HEK293 (cell line): ENCODE data around the gene SMAD7.

ENCODE experiments used
- CTCF ChIA-PET: fragments of 350-600 bp; formaldehyde crosslinking; extraction: SDS; loops from one replicate; lab custom pipeline; 2021; ENCODE audit warnings: antibody characterized with exemption; lab: Yijun Ruan, JAX
- POLR2A ChIA-PET: fragments of 300-600 bp; formaldehyde crosslinking; extraction: SDS; loops from one replicate; lab custom pipeline; 2020; ENCODE audit warnings: antibody characterized with exemption, inconsistent platforms; lab: Yijun Ruan, JAX
- H3K27ac ChIP-seq: fragments of 200-500 bp; sonication (Bioruptor generic); 2 replicates; pipeline ENCODE4 v1.5.1; 2014; ENCODE audit warnings: low read depth, low read length, control low read depth, inconsistent platforms; ENCODE audit errors: extremely low read depth
- H3K36me3 ChIP-seq, 2 experiments: fragments of 200-500 bp in 1 of 2; sonication (Bioruptor generic) in 1 of 2; 1 replicate in 1 of 2; 2 replicates in 1 of 2; pipeline ENCODE4 v1.5.1; 2014 to 2017; ENCODE audit warnings: inconsistent platforms in 2 of 2, low read length in 2 of 2; ENCODE audit not compliant: control insufficient read depth in 2 of 2, insufficient read depth in 1 of 2
- H3K4me1 ChIP-seq: fragments of 200-500 bp; sonication (Bioruptor generic); 2 replicates; pipeline ENCODE4 v1.5.1; 2014; ENCODE audit warnings: mild to moderate bottlenecking, low read length, inconsistent platforms; ENCODE audit not compliant: control insufficient read depth, insufficient read depth
- H3K4me3 ChIP-seq: 2 replicates; pipeline ENCODE4 v1.5.1; 2011; ENCODE audit warnings: low read depth, mild to moderate bottlenecking, control low read depth, low read length, moderate library complexity
- H3K9me3 ChIP-seq: fragments of 200-500 bp; sonication (Bioruptor generic); 2 replicates; pipeline ENCODE4 v1.5.1; 2014; ENCODE audit warnings: low read depth, low read length, inconsistent platforms; ENCODE audit not compliant: control insufficient read depth, insufficient read depth
- BCL11B ChIP-seq: fragments of 450-650 bp; formaldehyde crosslinking; IDR thresholded peaks from 2 replicates; pipeline ENCODE4 v1.5.1; 2016; ENCODE audit warnings: low read depth, missing biosample characterization, missing genetic modification characterization
- GLIS1 ChIP-seq: fragments of 450-650 bp; formaldehyde crosslinking; IDR thresholded peaks from 2 replicates; pipeline ENCODE4 v1.5.1; 2016; ENCODE audit warnings: missing biosample characterization, missing genetic modification characterization
- HOXA7 ChIP-seq: sonication (generic); formaldehyde crosslinking; IDR thresholded peaks from 2 replicates; pipeline ENCODE4 v1.8.1; 2022; ENCODE audit warnings: missing genetic modification reagents, borderline replicate concordance
- HOXC10 ChIP-seq: sonication (generic); formaldehyde crosslinking; IDR thresholded peaks from 2 replicates; pipeline ENCODE4 v1.8.1; 2023; ENCODE audit warnings: mild to moderate bottlenecking, missing genetic modification reagents
- MZF1 ChIP-seq: fragments of 450-650 bp; formaldehyde crosslinking; IDR thresholded peaks from 2 replicates; pipeline ENCODE4 v1.5.1; 2017; ENCODE audit warnings: missing biosample characterization, missing genetic modification characterization, borderline replicate concordance
- RBAK ChIP-seq: fragments of 450-650 bp; formaldehyde crosslinking; IDR thresholded peaks from 2 replicates; pipeline ENCODE4 v1.5.1; 2016; ENCODE audit warnings: missing biosample characterization, missing genetic modification characterization
- SCRT1 ChIP-seq: fragments of 450-650 bp; formaldehyde crosslinking; IDR thresholded peaks from 2 replicates; pipeline ENCODE4 v1.5.1; 2016; ENCODE audit warnings: missing biosample characterization, missing genetic modification characterization, borderline replicate concordance
- SP7 ChIP-seq: fragments of 450-650 bp; formaldehyde crosslinking; IDR thresholded peaks from 2 replicates; pipeline ENCODE4 v1.5.1; 2016; ENCODE audit warnings: missing biosample characterization, missing genetic modification characterization
- TRIM28 ChIP-seq: IDR thresholded peaks from 2 replicates; pipeline ENCODE4 v1.6.1; 2011; ENCODE audit warnings: low read length, control low read depth, borderline replicate concordance
- YY1 ChIP-seq: fragments of 450-650 bp; formaldehyde crosslinking; IDR thresholded peaks from 2 replicates; pipeline ENCODE4 v1.5.1; 2018; ENCODE audit warnings: missing biosample characterization, missing genetic modification characterization
- ZBTB8A ChIP-seq: fragments of 450-650 bp; formaldehyde crosslinking; IDR thresholded peaks from 2 replicates; pipeline ENCODE4 v1.5.1; 2016; ENCODE audit warnings: missing biosample characterization, missing genetic modification characterization
- ZFP3 ChIP-seq: fragments of 450-650 bp; formaldehyde crosslinking; IDR thresholded peaks from 2 replicates; pipeline ENCODE4 v1.5.1; 2016; ENCODE audit warnings: low read depth, missing biosample characterization, missing genetic modification characterization
- ZFP37 ChIP-seq: fragments of 450-650 bp; formaldehyde crosslinking; IDR thresholded peaks from 2 replicates; pipeline ENCODE4 v1.5.1; 2016; ENCODE audit warnings: missing biosample characterization, missing genetic modification characterization
- ZIC2 ChIP-seq: fragments of 450-650 bp; formaldehyde crosslinking; IDR thresholded peaks from 2 replicates; pipeline ENCODE4 v1.5.1; 2016; ENCODE audit warnings: missing biosample characterization, missing genetic modification characterization
- ZNF121 ChIP-seq: fragments of 450-650 bp; formaldehyde crosslinking; IDR thresholded peaks from 2 replicates; pipeline ENCODE4 v1.5.1; 2016; ENCODE audit warnings: missing biosample characterization, missing genetic modification characterization
- ZNF211 ChIP-seq: fragments of 450-650 bp; formaldehyde crosslinking; IDR thresholded peaks from 2 replicates; pipeline ENCODE4 v1.5.1; 2016; ENCODE audit warnings: low read depth, missing biosample characterization, missing genetic modification characterization
- ZNF354C ChIP-seq: fragments of 450-650 bp; formaldehyde crosslinking; IDR thresholded peaks from 2 replicates; pipeline ENCODE4 v1.5.1; 2016; ENCODE audit warnings: missing biosample characterization, missing genetic modification characterization, low read depth, borderline replicate concordance
- ZNF423 ChIP-seq: fragments of 450-650 bp; formaldehyde crosslinking; IDR thresholded peaks from 2 replicates; pipeline ENCODE4 v1.5.1; 2016; ENCODE audit warnings: missing biosample characterization, missing genetic modification characterization
- ZNF433 ChIP-seq: fragments of 450-650 bp; formaldehyde crosslinking; IDR thresholded peaks from 2 replicates; pipeline ENCODE4 v1.5.1; 2016; ENCODE audit warnings: missing biosample characterization, missing genetic modification characterization, low read depth
- ZNF48 ChIP-seq: fragments of 450-650 bp; formaldehyde crosslinking; IDR thresholded peaks from 2 replicates; pipeline ENCODE4 v1.5.1; 2016; ENCODE audit warnings: missing biosample characterization, missing genetic modification characterization
- ZNF610 ChIP-seq: fragments of 450-650 bp; formaldehyde crosslinking; IDR thresholded peaks from 2 replicates; pipeline ENCODE4 v1.5.1; 2016; ENCODE audit warnings: missing biosample characterization, missing genetic modification characterization, borderline replicate concordance
- ZNF654 ChIP-seq: fragments of 450-650 bp; formaldehyde crosslinking; IDR thresholded peaks from 2 replicates; pipeline ENCODE4 v1.5.1; 2016; ENCODE audit warnings: low read depth, missing biosample characterization, missing genetic modification characterization
- ZNF664 ChIP-seq: fragments of 450-650 bp; formaldehyde crosslinking; IDR thresholded peaks from 2 replicates; pipeline ENCODE4 v1.5.1; 2016; ENCODE audit warnings: missing biosample characterization, missing genetic modification characterization
- ZNF776 ChIP-seq: fragments of 450-650 bp; formaldehyde crosslinking; IDR thresholded peaks from 2 replicates; pipeline ENCODE4 v1.5.0; 2017; ENCODE audit warnings: missing biosample characterization, missing genetic modification characterization, borderline replicate concordance
- ZNF837 ChIP-seq: fragments of 450-650 bp; formaldehyde crosslinking; IDR thresholded peaks from 2 replicates; pipeline ENCODE4 v1.5.1; 2016; ENCODE audit warnings: missing biosample characterization, missing genetic modification characterization
- TF ChIP-seq, protein P1 (sequence below): fragments of 450-650 bp; formaldehyde crosslinking; IDR thresholded peaks from 2 replicates; pipeline ENCODE4 v1.5.1; 2017; ENCODE audit warnings: missing biosample characterization, mild to moderate bottlenecking, missing genetic modification characterization, moderate library complexity
- TF ChIP-seq, protein P2 (sequence below): fragments of 450-650 bp; formaldehyde crosslinking; IDR thresholded peaks from 2 replicates; pipeline ENCODE4 v1.5.1; 2016; ENCODE audit warnings: missing biosample characterization, missing genetic modification characterization
- TF ChIP-seq, protein P3 (sequence below): fragments of 450-650 bp; formaldehyde crosslinking; IDR thresholded peaks from 2 replicates; pipeline ENCODE4 v1.5.1; 2016; ENCODE audit warnings: missing biosample characterization, missing genetic modification characterization
- TF ChIP-seq, protein P4 (sequence below): fragments of 450-650 bp; formaldehyde crosslinking; IDR thresholded peaks from 2 replicates; pipeline ENCODE4 v1.5.1; 2017; ENCODE audit warnings: missing biosample characterization, missing genetic modification characterization
- TF ChIP-seq, protein P5 (sequence below): fragments of 450-650 bp; formaldehyde crosslinking; IDR thresholded peaks from 2 replicates; pipeline ENCODE4 v1.5.1; 2016; ENCODE audit warnings: missing biosample characterization, missing genetic modification characterization

Gene SMAD7

DNA sequence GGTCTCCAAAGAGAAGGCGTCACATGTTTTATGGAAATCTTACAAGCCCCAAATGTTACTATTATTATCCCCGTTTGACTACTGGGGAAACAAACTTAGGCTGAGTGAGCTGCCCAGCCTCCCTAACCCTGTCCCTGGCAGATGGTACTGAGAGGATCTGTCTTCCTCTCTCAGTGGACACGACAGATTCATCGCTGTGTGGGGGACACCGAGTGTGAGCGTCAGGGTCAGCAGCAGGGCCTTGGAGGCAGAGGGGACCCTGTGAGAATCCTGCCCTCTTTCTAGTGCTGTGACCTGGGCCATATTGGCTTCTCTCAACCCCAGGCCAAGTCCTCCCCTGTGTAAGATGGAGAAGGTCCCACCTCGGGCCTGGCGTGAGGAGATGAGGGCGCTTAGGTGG, 27.1 kb upstream of the SMAD7 start (continued):
- TF ChIP-seq ZNF48 (tag by site-specific recombination) (no peak), ZNF211 (tag by site-specific recombination) (no peak), ZNF121 (no peak), HOXA7 (CRISPR knock-in tag) (no peak)

DNA sequence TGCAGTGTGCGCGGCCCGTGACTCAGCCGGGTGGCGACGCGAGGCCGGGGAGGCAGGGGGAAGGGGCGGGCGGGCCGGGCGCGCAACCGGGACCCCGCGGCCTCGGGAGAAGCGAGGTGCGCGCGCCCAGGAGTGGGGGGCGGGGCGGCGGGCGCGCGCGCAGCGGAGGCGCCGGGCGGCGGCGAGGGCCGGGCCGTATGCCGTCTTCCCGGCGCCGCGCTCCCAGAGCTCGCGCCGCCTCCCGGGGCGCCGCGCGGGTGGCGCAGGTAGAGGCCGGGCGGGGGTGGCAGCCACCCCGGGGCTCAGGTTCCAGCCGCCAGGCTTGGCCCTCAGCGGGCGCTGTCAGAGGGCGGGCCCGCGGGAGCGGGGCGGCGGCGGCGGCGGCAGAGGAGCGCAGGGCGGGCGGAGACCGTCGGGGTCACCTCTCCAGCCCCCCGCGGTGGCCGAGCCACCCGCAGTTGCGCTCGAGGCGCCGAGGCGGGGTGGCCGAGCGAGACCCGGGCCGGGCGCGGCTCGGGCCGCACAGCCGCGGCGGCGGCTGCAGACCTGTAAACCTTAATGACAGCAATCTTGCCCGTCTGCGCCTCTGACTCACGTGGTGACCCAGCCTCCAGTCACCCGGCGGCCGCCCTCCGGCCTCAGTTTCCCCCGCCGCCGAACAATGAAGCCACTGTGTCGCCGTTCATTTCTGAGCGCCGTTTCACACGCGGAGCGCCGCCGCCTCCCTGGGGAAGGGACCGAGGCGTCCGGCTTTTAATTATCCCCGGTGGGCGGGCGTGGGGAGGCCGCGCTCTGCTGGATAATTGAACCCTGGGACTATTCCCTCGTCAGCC, 25.3 kb upstream of the SMAD7 start:
- peak overlapping the region; percentile 97 for H3K27ac ChIP-seq
- H3K36me3 ChIP-seq = no peaks in the 10 kb centered on the region
- peaks cover 12% of the 10 kb centered on the region for H3K4me1 ChIP-seq
- ChIA-PET POLR2A (interaction anchor here (0.7 to 4.2 kb wide), 7 partner anchors 16 to 72 kb away, joined by 3 to 39 read pairs (median 4); no protein-coding TSS in a partner anchor), CTCF (interaction anchor here (0.6 kb wide), 3 partner anchors 24 to 473 kb away, joined by 3 to 4 read pairs (median 4); no protein-coding TSS in a partner anchor)
- peak overlapping the region; percentile 41 for H3K4me3 ChIP-seq
- H3K9me3 ChIP-seq = no peaks in the 10 kb centered on the region
- TF ChIP-seq, protein P1, sequence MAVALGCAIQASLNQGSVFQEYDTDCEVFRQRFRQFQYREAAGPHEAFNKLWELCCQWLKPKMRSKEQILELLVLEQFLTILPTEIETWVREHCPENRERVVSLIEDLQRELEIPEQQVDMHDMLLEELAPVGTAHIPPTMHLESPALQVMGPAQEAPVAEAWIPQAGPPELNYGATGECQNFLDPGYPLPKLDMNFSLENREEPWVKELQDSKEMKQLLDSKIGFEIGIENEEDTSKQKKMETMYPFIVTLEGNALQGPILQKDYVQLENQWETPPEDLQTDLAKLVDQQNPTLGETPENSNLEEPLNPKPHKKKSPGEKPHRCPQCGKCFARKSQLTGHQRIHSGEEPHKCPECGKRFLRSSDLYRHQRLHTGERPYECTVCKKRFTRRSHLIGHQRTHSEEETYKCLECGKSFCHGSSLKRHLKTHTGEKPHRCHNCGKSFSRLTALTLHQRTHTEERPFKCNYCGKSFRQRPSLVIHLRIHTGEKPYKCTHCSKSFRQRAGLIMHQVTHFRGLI = no peak
- TF ChIP-seq BCL11B (tag by site-specific recombination) (0 out of 2 replicates have a peak, but pooled peaks have one; percentile 34), ZBTB8A (peak; percentile 76), ZNF654 (no peak), ZNF837 (tag by site-specific recombination) (no peak), ZNF433 (tag by site-specific recombination) (no peak), SCRT1 (tag by site-specific recombination) (no peak), ZNF423 (tag by site-specific recombination) (no peak), RBAK (tag by site-specific recombination) (no peak), ZNF776 (tag by site-specific recombination) (no peak), ZNF354C (no peak), SP7 (peak; percentile 94), HOXC10 (CRISPR knock-in tag) (no peak), YY1 (no peak), ZFP37 (tag by site-specific recombination) (no peak), MZF1 (no peak), ZFP3 (tag by site-specific recombination) (no peak), GLIS1 (tag by site-specific recombination) (peak; percentile 64), ZNF664 (tag by site-specific recombination) (no peak), ZNF610 (tag by site-specific recombination) (no peak), TRIM28 (no peak), ZIC2 (tag by site-specific recombination) (peak; percentile 71)
- TF ChIP-seq, protein P2, sequence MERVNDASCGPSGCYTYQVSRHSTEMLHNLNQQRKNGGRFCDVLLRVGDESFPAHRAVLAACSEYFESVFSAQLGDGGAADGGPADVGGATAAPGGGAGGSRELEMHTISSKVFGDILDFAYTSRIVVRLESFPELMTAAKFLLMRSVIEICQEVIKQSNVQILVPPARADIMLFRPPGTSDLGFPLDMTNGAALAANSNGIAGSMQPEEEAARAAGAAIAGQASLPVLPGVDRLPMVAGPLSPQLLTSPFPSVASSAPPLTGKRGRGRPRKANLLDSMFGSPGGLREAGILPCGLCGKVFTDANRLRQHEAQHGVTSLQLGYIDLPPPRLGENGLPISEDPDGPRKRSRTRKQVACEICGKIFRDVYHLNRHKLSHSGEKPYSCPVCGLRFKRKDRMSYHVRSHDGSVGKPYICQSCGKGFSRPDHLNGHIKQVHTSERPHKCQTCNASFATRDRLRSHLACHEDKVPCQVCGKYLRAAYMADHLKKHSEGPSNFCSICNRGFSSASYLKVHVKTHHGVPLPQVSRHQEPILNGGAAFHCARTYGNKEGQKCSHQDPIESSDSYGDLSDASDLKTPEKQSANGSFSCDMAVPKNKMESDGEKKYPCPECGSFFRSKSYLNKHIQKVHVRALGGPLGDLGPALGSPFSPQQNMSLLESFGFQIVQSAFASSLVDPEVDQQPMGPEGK (tag by site-specific recombination) = peak; percentile 60; the same call in 1 of the 2 replicates
- TF ChIP-seq, protein P3, sequence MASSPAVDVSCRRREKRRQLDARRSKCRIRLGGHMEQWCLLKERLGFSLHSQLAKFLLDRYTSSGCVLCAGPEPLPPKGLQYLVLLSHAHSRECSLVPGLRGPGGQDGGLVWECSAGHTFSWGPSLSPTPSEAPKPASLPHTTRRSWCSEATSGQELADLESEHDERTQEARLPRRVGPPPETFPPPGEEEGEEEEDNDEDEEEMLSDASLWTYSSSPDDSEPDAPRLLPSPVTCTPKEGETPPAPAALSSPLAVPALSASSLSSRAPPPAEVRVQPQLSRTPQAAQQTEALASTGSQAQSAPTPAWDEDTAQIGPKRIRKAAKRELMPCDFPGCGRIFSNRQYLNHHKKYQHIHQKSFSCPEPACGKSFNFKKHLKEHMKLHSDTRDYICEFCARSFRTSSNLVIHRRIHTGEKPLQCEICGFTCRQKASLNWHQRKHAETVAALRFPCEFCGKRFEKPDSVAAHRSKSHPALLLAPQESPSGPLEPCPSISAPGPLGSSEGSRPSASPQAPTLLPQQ (tag by site-specific recombination) = no peak
- TF ChIP-seq, protein P4, sequence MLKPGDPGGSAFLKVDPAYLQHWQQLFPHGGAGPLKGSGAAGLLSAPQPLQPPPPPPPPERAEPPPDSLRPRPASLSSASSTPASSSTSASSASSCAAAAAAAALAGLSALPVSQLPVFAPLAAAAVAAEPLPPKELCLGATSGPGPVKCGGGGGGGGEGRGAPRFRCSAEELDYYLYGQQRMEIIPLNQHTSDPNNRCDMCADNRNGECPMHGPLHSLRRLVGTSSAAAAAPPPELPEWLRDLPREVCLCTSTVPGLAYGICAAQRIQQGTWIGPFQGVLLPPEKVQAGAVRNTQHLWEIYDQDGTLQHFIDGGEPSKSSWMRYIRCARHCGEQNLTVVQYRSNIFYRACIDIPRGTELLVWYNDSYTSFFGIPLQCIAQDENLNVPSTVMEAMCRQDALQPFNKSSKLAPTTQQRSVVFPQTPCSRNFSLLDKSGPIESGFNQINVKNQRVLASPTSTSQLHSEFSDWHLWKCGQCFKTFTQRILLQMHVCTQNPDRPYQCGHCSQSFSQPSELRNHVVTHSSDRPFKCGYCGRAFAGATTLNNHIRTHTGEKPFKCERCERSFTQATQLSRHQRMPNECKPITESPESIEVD (tag by site-specific recombination) = no peak
- TF ChIP-seq, protein P5, sequence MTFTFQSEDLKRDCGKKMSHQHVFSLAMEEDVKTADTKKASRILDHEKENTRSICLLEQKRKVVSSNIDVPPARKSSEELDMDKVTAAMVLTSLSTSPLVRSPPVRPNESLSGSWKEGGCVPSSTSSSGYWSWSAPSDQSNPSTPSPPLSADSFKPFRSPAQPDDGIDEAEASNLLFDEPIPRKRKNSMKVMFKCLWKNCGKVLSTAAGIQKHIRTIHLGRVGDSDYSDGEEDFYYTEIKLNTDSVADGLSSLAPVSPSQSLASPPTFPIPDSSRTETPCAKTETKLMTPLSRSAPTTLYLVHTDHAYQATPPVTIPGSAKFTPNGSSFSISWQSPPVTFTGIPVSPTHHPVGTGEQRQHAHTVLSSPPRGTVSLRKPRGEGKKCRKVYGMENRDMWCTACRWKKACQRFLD = no peak
